ENCODE measurements around the gene KLHL35.

DNA sequence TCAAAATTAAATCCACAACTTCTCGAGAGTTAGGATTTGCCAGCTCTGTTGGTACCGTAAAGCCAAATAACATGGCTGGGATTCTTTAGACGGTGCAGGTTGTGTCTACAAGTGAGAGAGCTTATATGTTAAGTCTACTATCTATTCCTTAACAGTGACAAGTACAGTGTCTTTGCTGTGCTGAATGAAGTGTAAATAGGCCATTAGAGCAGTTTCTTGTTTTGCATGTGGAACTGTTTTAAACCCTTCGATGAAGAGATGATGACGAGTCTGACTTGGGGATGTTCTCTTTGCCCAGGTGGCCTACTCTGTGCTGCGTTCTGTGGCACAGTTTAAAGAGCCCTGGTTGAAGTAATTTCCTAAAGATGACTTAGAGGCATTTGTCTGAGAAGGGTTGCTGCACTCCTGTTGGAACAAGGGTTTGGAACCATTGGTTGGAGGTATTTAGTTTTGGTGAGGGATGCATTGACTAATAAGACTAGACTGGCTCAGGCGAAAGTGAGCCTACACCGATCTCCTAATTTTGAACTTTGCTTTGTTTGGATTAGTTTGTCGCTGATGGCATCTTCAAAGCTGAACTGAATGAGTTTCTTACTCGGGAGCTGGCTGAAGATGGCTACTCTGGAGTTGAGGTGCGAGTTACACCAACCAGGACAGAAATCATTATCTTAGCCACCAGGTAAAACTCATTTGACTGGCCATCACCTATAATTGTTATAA, 32.7 kb downstream of the KLHL35 start:
- TF ChIP-seq, protein P1, sequence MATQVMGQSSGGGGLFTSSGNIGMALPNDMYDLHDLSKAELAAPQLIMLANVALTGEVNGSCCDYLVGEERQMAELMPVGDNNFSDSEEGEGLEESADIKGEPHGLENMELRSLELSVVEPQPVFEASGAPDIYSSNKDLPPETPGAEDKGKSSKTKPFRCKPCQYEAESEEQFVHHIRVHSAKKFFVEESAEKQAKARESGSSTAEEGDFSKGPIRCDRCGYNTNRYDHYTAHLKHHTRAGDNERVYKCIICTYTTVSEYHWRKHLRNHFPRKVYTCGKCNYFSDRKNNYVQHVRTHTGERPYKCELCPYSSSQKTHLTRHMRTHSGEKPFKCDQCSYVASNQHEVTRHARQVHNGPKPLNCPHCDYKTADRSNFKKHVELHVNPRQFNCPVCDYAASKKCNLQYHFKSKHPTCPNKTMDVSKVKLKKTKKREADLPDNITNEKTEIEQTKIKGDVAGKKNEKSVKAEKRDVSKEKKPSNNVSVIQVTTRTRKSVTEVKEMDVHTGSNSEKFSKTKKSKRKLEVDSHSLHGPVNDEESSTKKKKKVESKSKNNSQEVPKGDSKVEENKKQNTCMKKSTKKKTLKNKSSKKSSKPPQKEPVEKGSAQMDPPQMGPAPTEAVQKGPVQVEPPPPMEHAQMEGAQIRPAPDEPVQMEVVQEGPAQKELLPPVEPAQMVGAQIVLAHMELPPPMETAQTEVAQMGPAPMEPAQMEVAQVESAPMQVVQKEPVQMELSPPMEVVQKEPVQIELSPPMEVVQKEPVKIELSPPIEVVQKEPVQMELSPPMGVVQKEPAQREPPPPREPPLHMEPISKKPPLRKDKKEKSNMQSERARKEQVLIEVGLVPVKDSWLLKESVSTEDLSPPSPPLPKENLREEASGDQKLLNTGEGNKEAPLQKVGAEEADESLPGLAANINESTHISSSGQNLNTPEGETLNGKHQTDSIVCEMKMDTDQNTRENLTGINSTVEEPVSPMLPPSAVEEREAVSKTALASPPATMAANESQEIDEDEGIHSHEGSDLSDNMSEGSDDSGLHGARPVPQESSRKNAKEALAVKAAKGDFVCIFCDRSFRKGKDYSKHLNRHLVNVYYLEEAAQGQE (IDR thresholded peaks at IDR 0.05; ENCODE audit: insufficient replicate concordance, low read depth) = no peak
- TF ChIP-seq, protein P2, sequence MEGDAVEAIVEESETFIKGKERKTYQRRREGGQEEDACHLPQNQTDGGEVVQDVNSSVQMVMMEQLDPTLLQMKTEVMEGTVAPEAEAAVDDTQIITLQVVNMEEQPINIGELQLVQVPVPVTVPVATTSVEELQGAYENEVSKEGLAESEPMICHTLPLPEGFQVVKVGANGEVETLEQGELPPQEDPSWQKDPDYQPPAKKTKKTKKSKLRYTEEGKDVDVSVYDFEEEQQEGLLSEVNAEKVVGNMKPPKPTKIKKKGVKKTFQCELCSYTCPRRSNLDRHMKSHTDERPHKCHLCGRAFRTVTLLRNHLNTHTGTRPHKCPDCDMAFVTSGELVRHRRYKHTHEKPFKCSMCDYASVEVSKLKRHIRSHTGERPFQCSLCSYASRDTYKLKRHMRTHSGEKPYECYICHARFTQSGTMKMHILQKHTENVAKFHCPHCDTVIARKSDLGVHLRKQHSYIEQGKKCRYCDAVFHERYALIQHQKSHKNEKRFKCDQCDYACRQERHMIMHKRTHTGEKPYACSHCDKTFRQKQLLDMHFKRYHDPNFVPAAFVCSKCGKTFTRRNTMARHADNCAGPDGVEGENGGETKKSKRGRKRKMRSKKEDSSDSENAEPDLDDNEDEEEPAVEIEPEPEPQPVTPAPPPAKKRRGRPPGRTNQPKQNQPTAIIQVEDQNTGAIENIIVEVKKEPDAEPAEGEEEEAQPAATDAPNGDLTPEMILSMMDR (IDR thresholded peaks at IDR 0.05; ENCODE audit: insufficient read depth, low read length) = no peak
